VCaP (cell line): ENCODE measurements around the gene CTSL.
"Not testable (repeated sequence)": the region's sequence is repeated elsewhere in the genome, so short reads cannot be mapped to it uniquely, and the experiment has no call there.

ENCODE experiments used
- H3K27ac ChIP-seq: fragments of 450-650 bp; 2 replicates; pipeline ENCODE4 v1.5.1; 2017
- CTCF ChIP-seq: fragments of 450-650 bp; conservative IDR thresholded peaks from 2 replicates; pipeline ENCODE4 v1.5.1; 2017; ENCODE audit warnings: mild to moderate bottlenecking, moderate library complexity

Gene CTSL

GRCh38 chr9:87741326-87741725 lies 15.4 kb downstream of the CTSL start:
- H3K27ac ChIP-seq: no peak overlapping the region
- TF ChIP-seq CTCF: no peak

DNA sequence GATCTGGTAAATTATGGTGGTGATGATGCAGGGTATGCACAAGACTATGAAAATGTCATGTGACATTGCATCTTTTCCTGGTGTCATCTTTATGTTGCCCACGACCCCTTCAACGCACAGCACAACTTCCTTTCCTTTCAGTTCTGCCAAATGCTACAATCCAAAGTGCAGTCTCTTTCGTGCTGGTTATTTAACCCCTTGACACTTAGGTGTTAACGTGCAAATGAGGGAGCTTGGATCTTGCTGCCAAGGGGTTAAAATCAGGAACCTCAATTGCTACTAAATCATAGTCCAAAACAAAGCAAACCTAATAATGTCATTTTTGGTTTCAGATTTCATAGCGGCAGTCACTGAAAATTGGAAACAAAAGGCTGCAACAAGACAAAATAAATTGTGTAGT lies 16.0 kb downstream of the CTSL start:
- no peak for TF ChIP-seq CTCF
- H3K27ac ChIP-seq: no peak overlapping the region

DNA sequence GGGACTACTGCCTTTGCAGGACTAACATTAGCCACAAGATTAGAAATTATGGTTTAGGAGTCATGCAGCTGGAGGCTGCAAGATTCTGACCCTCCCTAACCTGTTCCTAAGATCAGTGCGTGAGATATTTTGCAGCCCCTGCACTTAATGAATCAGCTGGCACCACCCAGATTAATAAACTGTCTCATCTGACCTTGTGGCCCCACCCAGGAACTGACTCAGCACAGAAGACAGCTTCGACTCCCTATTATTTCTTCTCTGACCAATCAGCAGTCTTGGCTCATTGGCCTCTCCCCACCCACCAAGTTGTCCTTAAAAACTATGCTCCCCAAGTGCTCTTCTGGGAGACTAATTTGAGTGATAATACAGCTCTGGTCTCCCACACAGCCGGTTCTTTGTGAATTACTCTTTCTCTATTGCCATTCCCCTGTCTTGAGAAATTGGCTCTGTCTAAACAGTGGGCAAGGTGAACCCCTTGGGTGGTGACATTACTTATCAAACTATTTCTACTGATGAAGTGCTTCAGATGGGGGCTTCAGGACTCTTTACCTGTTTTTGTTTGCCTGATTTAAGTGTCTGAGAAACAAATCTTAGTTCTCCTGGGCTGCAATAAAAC lies 17.0 kb downstream of the CTSL start:
- H3K27ac ChIP-seq: no peak overlapping the region
- TF ChIP-seq CTCF: no peak

DNA sequence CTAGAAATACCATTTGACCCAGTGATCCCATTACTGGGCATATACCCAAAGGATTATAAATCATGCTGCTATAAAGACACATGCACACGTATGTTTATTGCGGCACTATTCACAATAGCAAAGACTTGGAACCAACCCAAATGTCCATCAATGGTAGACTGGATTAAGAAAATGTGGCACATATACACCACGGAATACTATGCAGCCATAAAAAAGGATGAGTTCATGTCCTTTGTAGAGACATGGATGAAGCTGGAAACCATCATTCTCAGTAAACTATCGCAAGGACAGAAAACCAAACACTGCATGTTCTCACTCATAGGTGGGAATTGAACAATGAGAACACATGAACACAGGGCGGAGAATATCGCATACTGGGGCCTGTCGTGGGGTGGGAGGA lies 18.3 kb downstream of the CTSL start:
- not testable (repeated sequence) for H3K27ac ChIP-seq

GRCh38 chr9:87746186-87746585 lies 20.3 kb downstream of the CTSL start:
- no peak for TF ChIP-seq CTCF
- H3K27ac ChIP-seq: no peak overlapping the region

DNA sequence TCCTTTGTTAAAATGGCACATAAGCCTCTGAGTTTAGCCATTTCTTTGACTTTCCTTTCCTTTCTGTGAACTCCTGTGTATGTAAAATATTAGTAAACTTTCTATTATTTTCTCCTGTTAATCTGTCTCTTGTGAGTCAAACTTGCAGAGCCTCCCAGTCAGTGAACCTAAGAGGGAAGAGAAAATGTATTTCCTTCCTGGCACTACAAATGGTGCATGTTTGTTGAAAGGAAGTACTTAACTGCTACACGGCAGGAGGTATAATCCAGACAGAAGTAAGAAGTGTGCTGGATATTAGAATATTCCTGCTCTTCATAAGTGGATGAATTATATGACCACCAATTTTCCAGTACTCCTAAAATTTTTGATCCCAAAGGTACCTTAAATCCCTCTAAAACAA lies 23.0 kb downstream of the CTSL start:
- TF ChIP-seq CTCF: no peak
- H3K27ac ChIP-seq: no peak overlapping the region

DNA sequence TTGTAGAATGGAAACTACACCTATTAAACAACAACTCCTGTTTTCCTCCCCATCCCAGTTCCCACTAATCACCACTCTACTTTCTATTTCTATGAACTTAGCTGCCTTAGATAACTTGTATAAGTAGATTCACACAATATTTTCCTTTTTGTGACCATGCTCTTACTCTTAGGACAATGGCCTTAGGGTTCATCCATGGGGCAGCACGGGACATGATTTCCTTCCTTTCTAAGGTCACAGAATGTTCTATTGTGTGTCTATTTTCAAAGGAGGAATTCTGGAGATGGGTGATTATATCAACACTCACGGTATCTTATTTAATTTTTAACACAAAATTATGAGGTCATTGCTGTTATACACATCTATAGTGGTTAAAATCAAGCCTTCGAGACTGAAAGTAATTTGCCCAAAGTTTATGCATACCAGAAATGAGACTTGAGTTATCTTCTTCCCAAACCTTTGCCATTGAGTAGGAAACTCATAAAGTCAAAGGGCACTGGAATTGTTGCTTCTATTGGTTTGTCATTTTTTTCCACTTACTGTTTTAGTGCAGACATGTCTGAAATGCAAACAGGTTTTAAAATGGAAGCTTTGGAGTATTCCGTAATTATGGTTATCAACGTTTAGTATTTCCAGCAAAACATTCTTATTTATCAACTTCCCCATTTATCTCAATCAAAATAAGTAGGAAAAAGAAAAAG lies 23.6 kb downstream of the CTSL start:
- no peak overlapping the region for H3K27ac ChIP-seq
- no peak for TF ChIP-seq CTCF

DNA sequence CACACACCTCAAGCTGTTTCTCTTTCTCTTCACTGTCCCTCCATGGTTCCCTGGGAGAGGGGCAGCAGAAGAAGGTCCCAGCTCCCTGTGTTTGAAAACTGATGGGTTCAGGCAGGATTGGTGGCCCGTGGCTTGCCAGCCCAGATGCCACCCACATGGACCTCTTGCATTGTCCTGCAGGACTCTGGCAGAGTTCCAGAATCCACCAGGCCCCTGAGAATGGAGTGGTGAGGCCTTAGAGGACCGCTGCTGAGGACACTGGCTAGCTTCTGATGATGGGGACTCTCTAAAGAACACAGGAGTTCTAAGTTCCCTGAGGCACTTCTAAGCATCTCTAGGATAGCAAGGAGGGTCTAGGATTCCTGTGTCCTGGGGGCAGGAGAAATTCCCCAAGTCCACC lies 24.8 kb downstream of the CTSL start:
- no peak for TF ChIP-seq CTCF
- H3K27ac ChIP-seq: no peak overlapping the region
